DOHH2 (cell line): Measurements from ENCODE around the gene CACNA1B.

Experiments
- EZH2phosphoT487 ChIP-seq: fragments of 200-600 bp; sonication (generic); IDR thresholded peaks from 2 replicates; pipeline ENCODE4 v1.6.1; 2017; ENCODE audit warnings: borderline replicate concordance, mild to moderate bottlenecking, antibody characterized with exemption, low read length, moderate library complexity, mixed read lengths
- TF ChIP-seq, protein P1 (sequence below): fragments of 200-600 bp; sonication (generic); IDR thresholded peaks from one replicate; pipeline ENCODE4 v1.5.1; 2014; ENCODE audit warnings: antibody characterized with exemption, mild to moderate bottlenecking, low read depth, low read length; ENCODE audit not compliant: poor library complexity, severe bottlenecking

DNA sequence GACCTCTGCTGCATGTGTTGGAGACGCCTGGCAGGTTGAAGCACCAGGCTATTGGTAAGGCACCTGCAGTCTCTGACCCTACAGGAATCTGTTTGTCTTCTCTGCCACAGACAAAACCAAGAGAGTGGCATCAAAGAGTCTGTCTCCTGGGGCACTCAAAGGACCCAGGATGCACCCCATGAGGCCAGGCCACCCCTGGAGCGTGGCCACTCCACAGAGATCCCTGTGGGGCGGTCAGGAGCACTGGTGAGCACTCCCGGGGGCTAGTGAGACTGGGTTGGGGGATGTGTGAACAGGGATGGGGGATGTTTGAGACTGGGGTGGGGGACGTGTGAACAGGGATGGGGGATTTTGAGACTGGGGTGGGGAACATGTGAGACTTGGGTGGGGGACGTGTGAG, 240.3 kb downstream of the CACNA1B start:
- TF ChIP-seq, protein P1, sequence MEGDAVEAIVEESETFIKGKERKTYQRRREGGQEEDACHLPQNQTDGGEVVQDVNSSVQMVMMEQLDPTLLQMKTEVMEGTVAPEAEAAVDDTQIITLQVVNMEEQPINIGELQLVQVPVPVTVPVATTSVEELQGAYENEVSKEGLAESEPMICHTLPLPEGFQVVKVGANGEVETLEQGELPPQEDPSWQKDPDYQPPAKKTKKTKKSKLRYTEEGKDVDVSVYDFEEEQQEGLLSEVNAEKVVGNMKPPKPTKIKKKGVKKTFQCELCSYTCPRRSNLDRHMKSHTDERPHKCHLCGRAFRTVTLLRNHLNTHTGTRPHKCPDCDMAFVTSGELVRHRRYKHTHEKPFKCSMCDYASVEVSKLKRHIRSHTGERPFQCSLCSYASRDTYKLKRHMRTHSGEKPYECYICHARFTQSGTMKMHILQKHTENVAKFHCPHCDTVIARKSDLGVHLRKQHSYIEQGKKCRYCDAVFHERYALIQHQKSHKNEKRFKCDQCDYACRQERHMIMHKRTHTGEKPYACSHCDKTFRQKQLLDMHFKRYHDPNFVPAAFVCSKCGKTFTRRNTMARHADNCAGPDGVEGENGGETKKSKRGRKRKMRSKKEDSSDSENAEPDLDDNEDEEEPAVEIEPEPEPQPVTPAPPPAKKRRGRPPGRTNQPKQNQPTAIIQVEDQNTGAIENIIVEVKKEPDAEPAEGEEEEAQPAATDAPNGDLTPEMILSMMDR, result no peak
- no peak for TF ChIP-seq EZH2phosphoT487
